GM23248 (cell line): ENCODE data around the gene GPR55.

Experiments used
- EZH2 ChIP-seq: fragments of 200-600 bp; sonication (generic); IDR thresholded peaks from 2 replicates; pipeline ENCODE4 v1.6.1; 2018; ENCODE audit warnings: antibody characterized with exemption, mild to moderate bottlenecking; ENCODE audit not compliant: insufficient read depth, poor library complexity, severe bottlenecking
- EZH2phosphoT487 ChIP-seq: fragments of 200-600 bp; sonication (generic); IDR thresholded peaks from 2 replicates; pipeline ENCODE4 v1.6.1; 2018; ENCODE audit warnings: antibody characterized with exemption, moderate library complexity, mild to moderate bottlenecking, low read depth; ENCODE audit not compliant: insufficient read depth

- TF ChIP-seq EZH2 (no peak), EZH2phosphoT487 (no peak)
These were observed 52.7 kb downstream of the GPR55 start for GRCh38 chr2:230872151-230872967.
